C1 segment of cervical spinal cord (tissue), 14 donors: Measurements from ENCODE around the gene CFL2.

ENCODE experiments used
- DNase-seq, 14 donors: peaks; one replicate each; lab custom pipeline; 2025; lab: John Stamatoyannopoulos, UW

Gene CFL2

DNA sequence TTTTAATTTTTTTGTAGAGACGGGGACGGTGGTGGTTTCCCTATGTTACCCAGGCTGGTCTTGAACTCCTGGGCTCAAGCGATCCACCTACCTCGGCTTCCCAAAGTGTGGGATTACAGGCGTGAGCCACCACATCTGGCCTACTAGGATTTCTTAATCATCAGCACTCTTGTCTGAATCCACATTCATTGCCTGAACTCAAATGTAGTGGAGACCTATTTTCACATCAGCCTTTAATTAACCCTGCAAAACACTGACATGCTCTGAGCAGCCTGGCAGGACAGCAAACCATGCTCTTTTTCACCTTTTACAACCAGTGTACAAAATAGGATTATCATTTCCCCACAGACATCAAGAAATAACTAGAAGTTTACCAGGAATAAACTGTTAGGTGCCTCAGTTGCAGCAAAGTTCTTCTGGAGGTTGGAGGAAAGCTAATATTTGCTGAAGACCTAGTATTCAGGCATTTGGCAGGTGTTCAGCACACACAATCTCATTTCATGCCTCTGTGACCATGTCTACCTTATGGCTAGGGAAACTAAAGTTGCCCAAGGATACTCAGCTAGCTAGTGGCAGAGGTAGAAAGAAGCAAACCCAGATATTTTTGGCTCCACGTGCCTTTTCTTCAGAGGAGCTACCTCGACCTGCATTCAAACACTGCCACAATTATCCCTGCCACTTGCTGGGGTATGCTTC is 37.7 kb downstream of the CFL2 start:
- DNase-seq = no peak

DNA sequence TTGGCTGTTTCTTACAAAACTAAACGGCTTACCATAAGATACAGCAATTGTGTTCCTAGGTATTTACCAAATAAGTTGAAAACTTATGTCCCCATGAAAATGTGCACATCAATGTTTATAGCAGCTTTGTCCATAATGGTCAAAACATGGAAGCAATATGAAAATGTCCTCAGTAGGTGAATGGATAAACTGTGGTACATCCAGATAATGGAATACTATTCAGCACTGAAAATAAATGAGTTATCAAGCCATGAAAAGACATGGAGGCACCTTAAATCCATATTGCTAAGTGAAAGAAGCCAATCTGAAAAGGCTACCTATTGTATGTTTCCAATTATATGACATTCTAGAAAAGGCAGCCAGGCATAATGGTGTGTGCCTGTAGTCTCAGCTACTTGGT is 40.7 kb downstream of the CFL2 start:
- DNase-seq = no peak

DNA sequence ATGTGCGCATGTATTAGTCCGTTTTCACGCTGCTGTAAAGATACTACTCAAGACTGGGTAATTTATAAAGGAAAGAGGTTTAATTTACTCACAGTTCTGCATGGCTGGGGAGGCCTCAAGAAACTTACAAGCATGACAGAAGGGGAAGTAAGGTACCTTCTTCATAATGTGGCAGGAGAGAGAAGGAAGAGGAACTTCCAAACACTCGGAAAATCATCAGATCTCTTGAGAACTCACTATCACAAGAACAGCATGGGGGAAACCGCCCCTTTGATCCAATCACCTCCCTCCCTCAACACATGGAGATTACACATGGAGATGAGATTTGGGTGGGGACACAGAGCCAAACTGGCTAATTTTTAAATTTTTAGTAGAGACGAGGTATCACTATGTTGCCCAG is 42.7 kb downstream of the CFL2 start:
- DNase-seq = no peak

DNA sequence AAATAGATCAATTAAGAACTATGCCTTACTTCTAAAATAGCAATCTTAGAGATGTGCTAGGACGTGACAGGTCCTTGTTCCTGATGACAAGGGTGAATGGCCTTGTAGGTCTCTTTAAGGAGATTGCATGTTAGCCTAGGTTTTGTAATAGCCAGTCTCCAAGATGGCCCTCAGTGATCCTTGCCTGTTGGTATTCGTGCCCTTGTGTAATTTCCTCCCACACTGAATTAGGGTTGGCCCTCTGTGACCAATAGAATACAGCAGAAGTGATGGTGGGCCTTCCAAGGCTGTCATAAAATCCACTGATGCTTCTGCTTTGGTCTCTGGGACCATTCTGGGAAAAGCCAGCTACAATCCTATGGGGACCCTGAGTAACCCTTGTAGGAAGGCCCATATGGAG is 46.3 kb downstream of the CFL2 start:
- DNase-seq = no peak

DNA sequence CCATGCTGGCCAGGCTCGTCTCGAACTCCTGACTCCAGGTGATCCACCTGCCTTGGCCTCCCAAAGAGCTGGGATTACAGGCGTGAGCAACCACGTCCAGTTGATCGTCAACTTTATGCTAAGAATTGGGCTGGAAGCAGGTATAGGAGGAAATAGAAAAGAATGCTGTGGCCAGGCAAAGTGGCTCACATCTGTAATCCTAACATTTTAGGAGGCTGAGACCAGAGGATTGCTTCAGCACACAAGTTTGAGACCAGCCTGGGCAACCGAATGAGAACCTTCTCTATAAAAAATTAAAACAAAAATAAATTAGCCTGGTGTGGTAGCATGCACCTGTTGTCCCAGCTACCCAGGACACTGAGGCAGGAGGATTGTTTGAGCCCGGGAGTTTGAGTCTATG is 47.4 kb downstream of the CFL2 start:
- DNase-seq = no peak

DNA sequence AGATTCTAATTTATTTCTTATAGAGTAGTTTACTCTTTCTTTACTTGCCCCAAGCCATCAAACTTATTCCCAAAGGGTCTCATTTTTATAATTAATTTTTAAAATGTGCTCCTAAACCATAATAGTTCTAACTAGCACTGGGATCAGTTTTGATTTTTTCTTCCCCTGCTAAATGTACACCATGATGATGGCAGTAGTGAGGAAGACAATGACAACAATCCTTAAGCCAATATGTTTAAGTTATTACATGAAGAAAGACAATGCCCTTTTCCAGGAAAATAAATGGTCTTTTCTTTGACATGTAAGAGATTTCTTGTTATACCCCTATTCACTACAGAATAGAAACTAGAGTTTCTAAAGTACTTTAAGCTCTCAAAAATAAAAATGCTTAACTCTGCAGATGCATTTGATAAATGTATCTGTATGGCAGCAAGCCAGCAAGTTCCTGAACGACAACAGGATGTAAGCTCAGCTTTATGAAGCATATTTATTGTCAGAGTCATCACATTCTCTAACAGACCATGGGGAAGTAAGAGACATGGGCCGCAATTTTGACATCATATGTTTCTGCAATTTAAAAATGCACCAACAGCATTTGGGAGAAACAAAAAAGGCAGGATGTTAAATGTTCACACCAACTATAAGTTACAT is 48.5 kb downstream of the CFL2 start:
- DNase-seq = no peak

DNA sequence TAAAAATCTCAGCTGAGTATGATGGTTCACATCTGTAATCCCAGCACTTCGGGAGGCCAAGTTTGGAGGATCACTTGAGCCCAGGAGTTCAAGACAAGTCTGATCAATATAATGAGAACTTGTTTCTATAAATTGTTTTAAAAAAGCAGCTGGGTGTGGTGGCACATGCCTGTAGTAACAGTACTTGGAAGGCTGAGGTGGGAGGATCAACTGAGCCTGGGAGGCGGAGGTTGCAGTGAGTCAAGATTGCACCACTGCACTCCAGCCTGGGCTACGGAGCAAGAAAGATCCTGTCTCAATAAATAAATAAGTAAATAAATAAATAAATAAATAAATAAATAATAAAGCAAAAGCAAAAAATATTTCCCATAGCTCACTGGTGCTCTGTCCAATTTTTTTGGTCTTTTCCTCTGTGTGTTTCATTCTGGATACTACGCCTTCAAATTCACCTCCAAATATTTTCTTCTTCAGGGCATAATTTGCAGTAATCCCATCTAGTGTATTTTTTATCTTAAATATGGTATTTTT is 51.8 kb downstream of the CFL2 start:
- no peak for DNase-seq

DNA sequence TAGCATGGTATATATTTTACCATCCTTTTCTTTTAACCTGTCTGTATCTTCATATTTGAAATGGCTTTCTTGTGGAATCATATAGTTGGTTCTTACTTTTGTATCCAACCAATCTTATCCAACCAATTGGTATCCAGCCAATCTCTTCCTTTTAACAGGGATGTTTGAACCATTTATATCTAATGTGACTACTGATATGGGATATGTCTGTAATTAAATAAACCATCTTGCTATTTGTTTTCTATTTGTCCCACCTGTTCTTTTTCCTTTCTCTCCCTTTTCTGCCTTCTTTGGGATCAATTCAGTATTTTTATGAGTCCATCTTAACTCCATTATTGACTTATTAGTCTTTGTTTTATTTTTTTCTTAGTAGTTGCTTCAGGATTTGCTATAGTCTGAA is 53.6 kb downstream of the CFL2 start:
- no peak for DNase-seq
